Inferior parietal cortex (tissue), 1 donor: Measurements from ENCODE around the gene NTN4.
A peak's percentile ranks its signal among the peaks of the same experiment; 100 is the strongest.
"Not testable (repeated sequence)": the region's sequence is repeated elsewhere in the genome, so short reads cannot be mapped to it uniquely, and the experiment has no call there.

Experiments
- DNase-seq: peaks from one replicate; pipeline ENCODE4 v3.0.0-alpha.2; 2016; ENCODE audit errors: extremely low spot score

The NTN4 gene

DNA sequence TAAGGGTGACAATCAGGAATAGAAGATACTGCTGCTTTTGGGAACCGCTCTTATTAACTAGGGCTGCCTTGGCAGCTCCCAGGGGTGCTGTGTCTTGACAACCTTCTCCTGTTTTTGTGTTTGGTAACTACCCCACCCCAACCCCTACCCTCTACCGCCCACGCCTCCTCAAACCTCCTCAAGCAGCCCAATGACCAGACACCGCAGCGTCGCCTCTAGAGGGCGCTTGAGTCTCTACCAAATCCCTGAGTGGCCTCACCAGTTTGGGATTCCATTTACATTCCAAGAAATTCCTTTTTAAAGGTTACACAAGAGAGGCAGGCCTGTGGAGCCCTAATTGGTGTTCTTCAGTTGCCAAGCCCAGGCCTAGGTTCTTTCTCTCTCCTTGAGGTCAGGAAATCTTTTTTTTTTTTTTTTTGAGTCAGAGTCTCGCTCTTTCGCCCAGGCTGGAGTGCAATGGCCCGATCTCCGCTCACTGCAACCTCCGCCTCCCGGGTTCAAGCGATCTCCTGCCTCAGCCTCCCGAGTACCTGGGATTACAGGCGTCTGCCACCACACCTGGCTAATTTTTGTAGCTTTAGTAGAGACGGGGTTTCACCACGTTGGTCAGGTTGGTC lies 166.9 kb downstream of the NTN4 start:
- no peak for DNase-seq

DNA sequence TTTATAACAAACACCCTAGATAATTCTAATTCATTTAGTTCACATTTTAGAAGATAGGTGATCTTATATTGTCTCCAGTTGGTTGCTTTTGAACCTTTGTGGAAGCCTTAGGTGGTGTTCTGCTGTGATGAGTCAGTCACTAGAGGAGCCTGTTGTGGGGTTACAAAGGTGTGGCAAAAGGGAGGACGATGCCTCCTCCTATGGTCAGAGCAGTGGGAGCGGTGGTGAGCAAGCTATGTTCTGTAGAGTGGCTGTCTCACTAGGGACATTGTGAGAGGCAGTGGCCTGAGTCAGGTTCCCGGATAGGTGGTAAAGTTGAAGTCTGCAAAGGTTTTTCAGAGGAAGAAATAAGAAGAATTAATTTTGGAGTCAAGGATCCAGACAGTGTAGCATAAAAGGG lies 167.7 kb downstream of the NTN4 start:
- DNase-seq, result no peak

DNA sequence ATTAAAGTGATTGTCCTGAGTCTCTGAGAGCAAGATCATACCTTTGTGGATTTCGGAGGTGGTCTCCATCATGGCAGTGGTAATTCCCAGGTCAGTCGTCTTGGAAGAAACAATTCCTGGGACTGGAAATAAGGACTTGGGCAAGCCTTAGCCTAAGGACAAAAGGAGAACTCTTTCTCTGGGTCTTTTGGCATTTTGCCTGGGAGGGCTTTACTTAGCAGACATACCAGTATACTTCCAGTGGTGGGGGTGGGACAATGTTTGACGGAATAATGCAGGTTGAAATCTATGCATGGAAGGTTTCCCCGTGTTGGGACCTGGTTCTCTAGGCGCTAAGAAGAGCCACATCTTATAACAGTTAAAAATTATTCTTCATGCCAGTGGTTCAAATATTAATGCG lies 168.8 kb downstream of the NTN4 start:
- no peak for DNase-seq

DNA sequence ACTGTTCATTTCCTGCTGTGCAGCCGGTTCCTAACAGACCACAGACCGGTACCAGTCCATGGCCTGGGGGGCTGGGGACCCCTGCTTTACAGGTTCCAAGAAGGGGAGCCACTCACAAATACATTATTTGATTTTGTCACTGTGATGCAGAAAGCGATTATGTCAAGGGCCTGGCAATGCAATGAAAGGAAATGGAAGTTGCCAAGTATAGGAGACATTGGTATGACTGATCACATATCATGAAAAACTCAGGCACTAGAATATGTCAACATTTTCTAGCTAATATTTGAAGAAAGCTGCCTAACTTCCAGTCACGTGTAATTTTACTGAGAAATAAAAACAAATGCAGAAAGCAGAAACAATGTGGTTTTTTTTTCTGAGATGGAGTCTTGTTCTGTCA lies 170.4 kb downstream of the NTN4 start:
- DNase-seq, result no peak

DNA sequence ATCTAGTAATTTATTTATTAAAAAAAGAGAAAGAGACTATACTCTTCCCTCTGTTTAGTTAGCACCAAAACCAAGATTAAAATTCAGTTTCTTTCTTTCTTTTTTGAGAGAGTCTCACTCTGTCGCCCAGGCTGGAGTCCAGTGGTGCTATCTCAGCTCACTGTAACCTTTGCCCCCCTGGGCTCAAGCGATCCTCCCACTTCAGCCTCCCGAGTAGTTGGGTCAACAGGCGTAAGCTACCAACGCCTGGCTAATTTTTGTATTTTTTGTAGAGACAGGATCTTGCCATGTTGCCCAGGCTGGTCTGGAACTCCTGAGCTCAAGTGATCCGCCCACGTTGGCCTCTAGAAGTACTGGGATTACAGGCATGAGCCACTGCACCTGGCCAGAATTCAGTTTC lies 174.1 kb downstream of the NTN4 start:
- not testable (repeated sequence) for DNase-seq

DNA sequence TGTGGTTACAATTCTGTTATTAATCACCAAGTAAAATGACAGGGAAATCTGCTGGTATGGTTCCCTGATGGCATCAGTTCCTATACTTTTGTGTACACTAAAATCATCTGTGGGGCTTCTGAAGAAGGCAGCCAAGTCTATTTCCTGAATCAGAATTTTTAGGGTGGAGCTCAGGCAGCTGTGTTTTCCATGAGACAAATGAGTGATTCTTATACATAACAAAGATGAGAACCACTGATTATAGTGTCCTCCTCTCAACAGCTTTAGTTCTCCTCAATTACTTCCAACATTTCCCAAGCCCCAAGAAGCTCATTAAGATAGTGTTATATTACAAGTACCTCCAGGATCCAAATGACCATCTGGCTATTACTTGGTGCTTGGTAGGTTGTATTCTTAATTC lies 174.8 kb downstream of the NTN4 start:
- DNase-seq, result no peak

DNA sequence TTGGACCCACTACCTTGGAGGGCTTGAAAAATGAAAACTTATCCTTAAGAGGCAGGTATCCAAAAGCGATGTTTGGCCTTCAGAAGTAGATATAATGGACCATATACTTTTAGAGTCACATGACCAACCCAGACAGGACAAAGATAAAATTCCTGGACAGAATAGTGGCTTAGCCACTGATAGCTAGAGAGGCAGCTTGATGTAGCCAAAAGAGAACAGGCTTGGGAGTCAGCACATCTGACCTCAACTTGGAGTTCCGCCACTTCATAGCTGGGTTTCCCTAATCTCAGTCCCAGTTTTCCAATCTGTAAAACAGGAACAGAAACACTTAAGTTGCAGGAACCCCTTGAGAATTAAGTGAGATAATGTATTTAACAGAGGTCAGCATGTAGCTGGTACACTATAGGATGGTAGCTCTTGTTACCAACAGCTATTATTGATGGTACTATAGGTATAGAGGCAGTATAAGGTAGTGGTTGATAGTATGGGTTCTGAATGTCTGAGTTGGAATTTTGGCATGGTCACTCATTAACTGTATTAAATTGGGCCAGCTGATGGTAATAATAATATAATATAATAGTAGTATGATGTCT lies 176.1 kb downstream of the NTN4 start:
- DNase-seq, result no peak

DNA sequence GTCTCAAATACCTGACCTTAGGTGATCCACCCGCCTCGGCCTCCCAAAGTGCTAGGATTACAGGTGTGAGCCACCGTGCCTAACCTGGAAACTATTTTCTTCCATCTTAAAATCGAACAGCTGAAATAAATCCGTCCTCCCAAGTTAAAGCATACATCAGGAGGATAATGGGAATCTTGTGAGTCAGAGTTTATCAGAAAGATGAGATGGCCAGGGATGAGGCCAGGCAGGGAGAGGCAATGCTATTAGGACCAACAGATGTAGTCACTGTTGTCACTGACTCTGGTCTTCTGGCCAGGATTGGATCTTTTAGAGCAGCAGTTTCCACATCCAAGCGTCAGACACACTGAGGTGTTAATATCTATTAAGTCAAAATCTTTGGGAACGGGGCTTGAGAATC lies 177.5 kb downstream of the NTN4 start:
- DNase-seq, result no peak

DNA sequence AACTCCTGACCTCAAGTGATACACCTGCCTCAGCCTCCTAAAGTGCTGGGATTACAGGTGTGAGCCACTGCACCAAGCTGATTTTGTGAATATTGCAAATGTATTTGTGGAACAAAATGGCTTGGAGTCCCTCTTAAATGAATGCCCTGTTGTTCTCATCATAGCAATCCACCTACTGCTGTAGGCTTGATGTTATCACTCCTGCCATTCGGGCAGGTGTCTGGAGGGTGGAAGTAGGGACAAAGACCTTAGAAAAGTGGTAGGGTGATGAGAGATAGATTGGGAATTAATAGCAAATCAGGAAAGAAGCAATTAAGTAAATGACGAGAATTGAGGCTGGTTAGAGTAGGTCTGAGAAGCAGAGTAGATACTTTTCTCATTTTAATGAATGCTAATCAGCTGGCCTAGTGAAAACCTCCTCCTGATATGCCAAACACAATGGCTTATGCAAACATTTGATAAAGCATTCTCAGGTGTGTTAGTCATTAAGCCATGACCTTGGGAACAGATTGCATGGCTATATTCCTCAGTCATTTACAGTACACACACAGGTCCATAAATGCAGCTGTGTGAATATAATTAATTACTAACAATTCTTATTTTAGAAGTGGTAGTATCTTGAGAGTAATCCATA lies 178.8 kb downstream of the NTN4 start:
- DNase-seq, result no peak

DNA sequence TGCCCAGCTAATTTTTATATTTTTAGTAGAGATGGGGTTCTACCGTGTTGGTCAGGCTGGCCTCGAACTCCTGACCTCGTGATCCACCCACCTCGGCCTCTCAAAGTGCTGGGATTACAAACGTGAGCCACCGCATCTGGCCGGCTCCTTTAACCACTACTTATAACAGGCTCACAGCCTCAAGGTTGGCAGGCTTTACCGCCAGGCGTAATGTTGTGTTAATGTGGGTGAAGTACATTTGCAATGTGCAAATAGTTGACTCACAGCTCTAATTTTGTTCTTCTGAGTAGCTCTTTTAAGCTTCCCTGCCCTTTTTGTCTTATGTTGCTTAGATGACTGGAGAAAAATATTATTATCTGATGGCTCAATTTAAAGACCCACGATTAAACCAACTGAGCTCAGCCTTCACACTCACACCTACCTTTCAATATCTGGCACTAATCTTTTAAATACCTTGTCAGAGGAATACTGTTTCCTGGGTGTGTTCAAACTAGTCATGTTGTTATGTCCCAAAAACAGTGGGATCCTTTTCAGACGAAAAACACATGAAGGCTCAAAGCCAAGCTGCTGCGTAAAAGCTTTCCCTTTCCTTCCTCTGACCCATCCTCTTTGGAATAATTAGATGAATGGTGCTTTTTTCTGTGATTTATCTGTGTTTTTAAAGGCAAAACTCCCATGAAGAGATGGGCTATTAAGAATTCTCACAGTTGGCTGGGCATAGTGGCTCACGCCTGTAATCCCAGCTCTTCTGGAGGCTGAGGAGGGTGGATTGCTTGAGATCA lies 182.1 kb downstream of the NTN4 start:
- DNase-seq, result peak; percentile 47
